ENCODE data around the gene RASSF8.

Gene RASSF8

GRCh38 chr12:26046906-26047305, 88.4 kb downstream of the RASSF8 start:
- Histone ChIP-seq H3K27ac (ENCODE audit: low read depth, low read length) (no peak overlapping the region), H4K20me1 (ENCODE audit: control insufficient read depth, insufficient read depth, low read depth, low read length) (no peaks in the 10 kb centered on the region), H3K79me2 (ENCODE audit: control insufficient read depth, low read length) (no peaks in the 10 kb centered on the region), H3K36me3 (ENCODE audit: control insufficient read depth, low read length) (no peaks in the 10 kb centered on the region), H3K27me3 (ENCODE audit: control insufficient read depth, low read length) (peaks cover 13% of the 10 kb centered on the region), H3K4me3 (ENCODE audit: low read length) (no peak overlapping the region), H3K9me3 (ENCODE audit: control insufficient read depth, insufficient read depth, low read length) (no peaks in the 10 kb centered on the region), H3K4me2 (ENCODE audit: low read length) (no peak overlapping the region), H3K4me1 (ENCODE audit: control insufficient read depth, low read length) (no peaks in the 10 kb centered on the region), H3K9me2 (replicated peaks; ENCODE audit: control insufficient read depth, low read length) (no peaks in the 10 kb centered on the region), H3F3A (ENCODE audit: control insufficient read depth, insufficient read depth) (no peaks in the 10 kb centered on the region)
- TF ChIP-seq CTCF (IDR thresholded peaks at IDR 0.05; ENCODE audit: low read depth, low read length, poor library complexity, severe bottlenecking) (no peak), EZH2phosphoT487 (IDR thresholded peaks at IDR 0.05; ENCODE audit: borderline replicate concordance, low read length) (no peak)

GRCh38 chr12:26047401-26048226, 89.1 kb downstream of the RASSF8 start:
- Histone ChIP-seq H3K27me3 (ENCODE audit: control insufficient read depth, low read length) (peaks cover 14% of the 10 kb centered on the region), H3K9me2 (replicated peaks; ENCODE audit: control insufficient read depth, low read length) (no peaks in the 10 kb centered on the region), H3K79me2 (ENCODE audit: control insufficient read depth, low read length) (no peaks in the 10 kb centered on the region), H3K36me3 (ENCODE audit: control insufficient read depth, low read length) (no peaks in the 10 kb centered on the region), H3K4me2 (ENCODE audit: low read length) (no peak overlapping the region), H3K4me3 (ENCODE audit: low read length) (no peak overlapping the region), H3K9me3 (ENCODE audit: control insufficient read depth, insufficient read depth, low read length) (no peaks in the 10 kb centered on the region), H3F3A (ENCODE audit: control insufficient read depth, insufficient read depth) (no peaks in the 10 kb centered on the region), H4K20me1 (ENCODE audit: control insufficient read depth, insufficient read depth, low read depth, low read length) (no peaks in the 10 kb centered on the region), H3K27ac (ENCODE audit: low read depth, low read length) (no peak overlapping the region), H3K4me1 (ENCODE audit: control insufficient read depth, low read length) (no peaks in the 10 kb centered on the region)
- TF ChIP-seq CTCF (IDR thresholded peaks at IDR 0.05; ENCODE audit: low read depth, low read length, poor library complexity, severe bottlenecking) (no peak), EZH2phosphoT487 (IDR thresholded peaks at IDR 0.05; ENCODE audit: borderline replicate concordance, low read length) (no peak)

GRCh38 chr12:26052652-26053051, 94.2 kb downstream of the RASSF8 start:
- Histone ChIP-seq H3K36me3 (ENCODE audit: control insufficient read depth, low read length) (no peaks in the 10 kb centered on the region), H3K4me1 (ENCODE audit: control insufficient read depth, low read length) (no peaks in the 10 kb centered on the region), H3K9me2 (replicated peaks; ENCODE audit: control insufficient read depth, low read length) (no peaks in the 10 kb centered on the region), H3K4me2 (ENCODE audit: low read length) (no peak overlapping the region), H3K27me3 (ENCODE audit: control insufficient read depth, low read length) (peaks cover 14% of the 10 kb centered on the region), H3K27ac (ENCODE audit: low read depth, low read length) (no peak overlapping the region), H3K4me3 (ENCODE audit: low read length) (no peak overlapping the region), H3K79me2 (ENCODE audit: control insufficient read depth, low read length) (no peaks in the 10 kb centered on the region), H4K20me1 (ENCODE audit: control insufficient read depth, insufficient read depth, low read depth, low read length) (no peaks in the 10 kb centered on the region), H3K9me3 (ENCODE audit: control insufficient read depth, insufficient read depth, low read length) (no peaks in the 10 kb centered on the region), H3F3A (ENCODE audit: control insufficient read depth, insufficient read depth) (no peaks in the 10 kb centered on the region)
- TF ChIP-seq CTCF (IDR thresholded peaks at IDR 0.05; ENCODE audit: low read depth, low read length, poor library complexity, severe bottlenecking): no peak
- TF ChIP-seq EZH2phosphoT487 (IDR thresholded peaks at IDR 0.05; ENCODE audit: borderline replicate concordance, low read length): no peak

Measured in DOHH2 (cell line).